ENCODE results near the gene C11orf54. TPM values are rescaled to one million over a fixed set of nuclear protein-coding genes. Genes with fewer than 3 reads are reported as not detected.

The C11orf54 gene
- total RNA-seq, 1 donor from 2014 or later, result 35.4 TPM

DNA sequence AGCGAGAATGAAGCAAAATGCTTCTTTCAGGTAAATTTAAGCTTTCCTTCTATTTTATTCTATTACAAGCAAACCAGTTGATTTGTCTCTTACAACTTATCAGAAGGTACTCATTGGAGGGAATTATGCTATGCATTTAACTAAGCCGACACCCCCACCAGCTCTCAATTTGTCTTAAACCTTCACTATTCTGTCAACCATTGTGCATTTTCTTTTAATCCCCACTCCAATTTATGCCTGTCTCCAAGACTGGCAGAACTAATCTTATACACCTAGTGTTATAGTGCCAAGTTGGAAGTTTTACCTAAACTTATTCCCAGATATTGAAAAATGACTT is 12.7 kb upstream of the C11orf54 start:
- no peak overlapping the region for H3K4me3 ChIP-seq
- no peaks in the 10 kb centered on the region for H3K27me3 ChIP-seq (ENCODE audit: low read depth)
- no peaks in the 10 kb centered on the region for H3K9me3 ChIP-seq (replicated peaks)
- TF ChIP-seq, protein P1, sequence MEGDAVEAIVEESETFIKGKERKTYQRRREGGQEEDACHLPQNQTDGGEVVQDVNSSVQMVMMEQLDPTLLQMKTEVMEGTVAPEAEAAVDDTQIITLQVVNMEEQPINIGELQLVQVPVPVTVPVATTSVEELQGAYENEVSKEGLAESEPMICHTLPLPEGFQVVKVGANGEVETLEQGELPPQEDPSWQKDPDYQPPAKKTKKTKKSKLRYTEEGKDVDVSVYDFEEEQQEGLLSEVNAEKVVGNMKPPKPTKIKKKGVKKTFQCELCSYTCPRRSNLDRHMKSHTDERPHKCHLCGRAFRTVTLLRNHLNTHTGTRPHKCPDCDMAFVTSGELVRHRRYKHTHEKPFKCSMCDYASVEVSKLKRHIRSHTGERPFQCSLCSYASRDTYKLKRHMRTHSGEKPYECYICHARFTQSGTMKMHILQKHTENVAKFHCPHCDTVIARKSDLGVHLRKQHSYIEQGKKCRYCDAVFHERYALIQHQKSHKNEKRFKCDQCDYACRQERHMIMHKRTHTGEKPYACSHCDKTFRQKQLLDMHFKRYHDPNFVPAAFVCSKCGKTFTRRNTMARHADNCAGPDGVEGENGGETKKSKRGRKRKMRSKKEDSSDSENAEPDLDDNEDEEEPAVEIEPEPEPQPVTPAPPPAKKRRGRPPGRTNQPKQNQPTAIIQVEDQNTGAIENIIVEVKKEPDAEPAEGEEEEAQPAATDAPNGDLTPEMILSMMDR (IDR thresholded peaks at IDR 0.05; ENCODE audit: borderline replicate concordance), result no peak
- no peak for DNase-seq
- intact Hi-C loops (cut with micrococcal nuclease), result no loop called here
- H3K4me1 ChIP-seq, result no peaks in the 10 kb centered on the region
- no peak overlapping the region for H3K27ac ChIP-seq (replicated peaks)
- H3K36me3 ChIP-seq, result peaks cover 95% of the 10 kb centered on the region

DNA sequence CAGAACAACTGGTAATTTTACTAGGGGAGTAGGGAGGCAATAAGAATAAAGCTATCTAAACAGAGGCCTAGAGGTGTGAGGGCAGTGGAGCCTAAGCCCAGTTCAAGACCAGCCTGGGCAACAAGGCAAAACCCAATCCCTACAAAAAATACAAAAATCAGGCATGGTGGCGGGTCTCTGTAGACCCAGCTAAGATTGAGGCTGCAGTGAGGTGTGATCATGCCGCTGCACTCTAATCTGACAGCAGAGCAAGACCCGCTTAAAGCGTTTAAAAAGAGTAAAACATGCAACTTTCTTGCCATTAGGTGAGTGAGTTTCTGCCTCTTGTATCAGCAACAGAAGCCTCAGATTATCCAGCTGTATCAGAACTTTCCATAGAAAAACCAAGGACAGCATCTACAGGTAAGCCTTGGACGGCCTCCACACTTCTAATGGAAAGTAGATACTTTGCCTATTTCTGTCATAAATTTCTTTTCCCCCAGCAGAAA is 12.3 kb upstream of the C11orf54 start:
- intact Hi-C loops (cut with micrococcal nuclease), result no loop called here
- Histone ChIP-seq H3K36me3 (peaks cover 97% of the 10 kb centered on the region), H3K27me3 (ENCODE audit: low read depth) (no peaks in the 10 kb centered on the region), H3K9me3 (replicated peaks) (no peaks in the 10 kb centered on the region), H3K27ac (replicated peaks) (no peak overlapping the region), H3K4me1 (no peaks in the 10 kb centered on the region), H3K4me3 (no peak overlapping the region)
- TF ChIP-seq, protein P1 (IDR thresholded peaks at IDR 0.05; ENCODE audit: borderline replicate concordance), result no peak
- no peak for DNase-seq

DNA sequence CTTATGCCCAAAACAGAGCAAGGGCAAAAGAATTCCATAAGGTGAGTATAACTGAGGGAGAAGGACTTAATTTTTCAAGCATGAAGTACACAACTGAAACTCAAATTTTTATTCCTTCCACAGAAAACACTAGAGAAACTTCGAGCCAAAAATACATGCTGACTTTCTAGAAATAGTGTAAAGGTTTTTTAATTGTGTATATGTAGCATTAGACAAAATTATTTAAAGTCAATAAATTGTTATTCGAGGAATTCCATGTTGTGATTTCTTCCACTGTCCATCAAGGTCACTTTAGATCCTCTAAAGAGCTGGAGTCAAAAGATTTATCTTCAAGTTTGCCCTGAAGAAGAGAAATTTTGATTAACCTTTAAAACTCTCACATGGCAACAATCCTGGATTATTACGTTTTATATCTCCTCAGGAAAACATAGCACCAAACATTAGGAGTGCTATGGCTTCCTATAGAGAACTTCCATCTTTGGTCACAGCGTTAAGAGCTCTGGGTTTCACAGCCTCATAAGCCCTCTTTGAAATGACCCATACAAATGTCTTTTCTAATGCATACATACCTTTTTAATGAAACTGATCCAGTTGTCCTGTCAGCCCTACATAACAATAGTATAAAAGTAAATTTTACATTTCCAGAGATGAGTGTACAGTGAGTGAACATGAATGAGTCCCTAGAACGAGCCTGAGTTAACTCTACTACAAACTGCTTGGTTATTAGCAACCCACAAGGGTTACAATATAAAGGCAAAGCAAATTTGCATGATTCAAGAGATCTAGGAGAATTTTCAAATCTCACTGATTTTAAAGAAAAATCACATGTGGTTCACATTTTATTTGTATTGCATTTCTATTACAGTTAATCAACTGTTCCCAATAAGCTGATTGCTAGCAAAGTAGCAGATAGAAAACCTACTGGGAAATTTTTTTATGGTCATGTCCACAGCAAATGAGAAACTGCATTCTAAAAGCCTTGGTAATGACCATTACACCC is 11.1 kb upstream of the C11orf54 start:
- no peak for DNase-seq
- no peak overlapping the region for H3K4me3 ChIP-seq
- no peaks in the 10 kb centered on the region for H3K9me3 ChIP-seq (replicated peaks)
- H3K27me3 ChIP-seq (ENCODE audit: low read depth), result no peaks in the 10 kb centered on the region
- intact Hi-C loops (cut with micrococcal nuclease), result no loop called here
- no peak overlapping the region for H3K27ac ChIP-seq (replicated peaks)
- TF ChIP-seq, protein P1 (IDR thresholded peaks at IDR 0.05; ENCODE audit: borderline replicate concordance), result no peak
- H3K36me3 ChIP-seq, result peaks cover 97% of the 10 kb centered on the region
- peaks cover 2% of the 10 kb centered on the region for H3K4me1 ChIP-seq

DNA sequence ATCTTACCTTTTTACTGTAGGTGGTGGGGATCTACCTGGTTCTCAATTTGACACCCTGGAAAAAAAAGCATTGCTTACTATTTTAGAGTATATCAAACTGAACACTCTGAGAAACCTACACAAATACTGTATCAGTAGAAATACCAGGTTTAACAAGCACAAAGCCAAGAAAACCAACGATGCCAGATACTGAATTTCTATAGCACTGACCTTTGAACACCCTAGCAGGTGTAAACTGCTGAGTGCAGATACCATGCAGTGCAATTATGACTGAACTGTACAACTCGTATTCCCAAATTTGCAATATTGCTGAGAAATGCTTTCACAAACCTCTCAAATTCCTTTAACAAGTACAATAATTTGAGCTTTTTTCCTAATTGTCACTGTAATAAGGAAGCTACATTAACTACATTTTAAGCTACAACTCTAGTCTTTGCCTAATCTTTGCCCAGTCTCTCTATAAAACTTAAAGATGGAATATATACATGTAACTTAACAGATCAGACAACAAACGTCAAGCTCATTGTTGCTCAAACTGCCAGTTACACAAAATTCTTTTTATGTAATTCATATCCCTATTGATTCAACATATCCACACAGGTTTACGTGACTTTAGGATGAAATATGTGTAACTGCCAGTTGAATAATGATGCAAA is 9.1 kb upstream of the C11orf54 start:
- Histone ChIP-seq H3K4me3 (no peak overlapping the region), H3K4me1 (peaks cover 17% of the 10 kb centered on the region), H3K36me3 (peaks cover 99% of the 10 kb centered on the region), H3K9me3 (replicated peaks) (no peaks in the 10 kb centered on the region), H3K27me3 (ENCODE audit: low read depth) (no peaks in the 10 kb centered on the region), H3K27ac (replicated peaks) (no peak overlapping the region)
- DNase-seq, result no peak
- TF ChIP-seq, protein P1 (IDR thresholded peaks at IDR 0.05; ENCODE audit: borderline replicate concordance), result no peak
- intact Hi-C loops (cut with micrococcal nuclease), result no loop called here

DNA sequence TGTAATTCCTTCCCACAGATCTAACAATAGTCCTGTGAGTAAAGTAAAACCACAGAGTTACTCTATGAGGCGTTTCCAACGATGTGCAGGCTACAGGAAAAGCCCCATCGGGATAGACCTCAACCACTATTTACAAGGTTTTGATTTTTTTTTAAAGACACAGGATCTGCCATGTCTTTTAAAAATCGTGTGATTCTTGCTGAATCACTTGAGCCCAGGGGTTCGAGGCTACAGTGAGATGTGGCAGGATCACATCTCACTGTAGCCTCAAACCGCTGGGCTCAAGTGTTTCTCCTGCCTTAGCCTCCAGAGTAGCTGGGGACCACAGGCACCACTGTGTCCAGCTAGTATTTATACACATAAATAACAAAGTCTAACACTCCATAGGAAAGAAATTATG is 8.0 kb upstream of the C11orf54 start:
- TF ChIP-seq, protein P1 (IDR thresholded peaks at IDR 0.05; ENCODE audit: borderline replicate concordance), result no peak
- intact Hi-C loops (cut with micrococcal nuclease), result no loop called here
- Histone ChIP-seq H3K27ac (replicated peaks) (no peak overlapping the region), H3K9me3 (replicated peaks) (no peaks in the 10 kb centered on the region), H3K27me3 (ENCODE audit: low read depth) (no peaks in the 10 kb centered on the region), H3K4me1 (peaks cover 29% of the 10 kb centered on the region), H3K4me3 (no peak overlapping the region), H3K36me3 (peaks cover 99% of the 10 kb centered on the region)
- DNase-seq, result no peak
